GM13976 (cell line): ENCODE results near the gene TRIM71.
"Not testable (repeated sequence)": the region's sequence is repeated elsewhere in the genome, so short reads cannot be mapped to it uniquely, and the experiment has no call there.

Experiments
- DNase-seq: peaks from one replicate; pipeline ENCODE4 v3.0.0; 2012; ENCODE audit warnings: low spot score
- CTCF ChIP-seq: IDR thresholded peaks from 2 replicates; pipeline ENCODE4 v1.5.1; 2012; ENCODE audit warnings: borderline replicate concordance, mild to moderate bottlenecking; ENCODE audit not compliant: insufficient read depth; ENCODE audit errors: extremely low read depth, missing control alignments, control extremely low read depth
- in situ Hi-C: fragments of 300-500 bp; cut with MboI; formaldehyde crosslinking; loops from one replicate; pipeline ENCODE4 v1.12.0; 2022; ENCODE audit warnings: low sequenced_read_pairs, mixed read lengths, inconsistent platforms; ENCODE audit not compliant: unreplicated experiment

TRIM71 gene

GRCh38 chr3:32791833-32792232 is 26.0 kb upstream of the TRIM71 start:
- no peak for DNase-seq
- TF ChIP-seq CTCF: no peak
- in situ Hi-C loops: no loop called here

- in situ Hi-C loops: no loop called here
- no peak for TF ChIP-seq CTCF
- no peak for DNase-seq
Measured at GRCh38 chr3:32794487-32795308, 23.1 kb upstream of the TRIM71 start.

- DNase-seq, in situ Hi-C loops: not testable (repeated sequence)
Measured at GRCh38 chr3:32796384-32796950, 21.3 kb upstream of the TRIM71 start.

- no peak for DNase-seq
- in situ Hi-C loops: no loop called here
- no peak for TF ChIP-seq CTCF
Measured at GRCh38 chr3:32797776-32798175, 20.0 kb upstream of the TRIM71 start.

GRCh38 chr3:32801440-32801839 is 16.4 kb upstream of the TRIM71 start:
- in situ Hi-C loops, DNase-seq: not testable (repeated sequence)

- in situ Hi-C loops: no loop called here
Measured at GRCh38 chr3:32813180-32813579, 4.6 kb upstream of the TRIM71 start.

GRCh38 chr3:32814361-32814760 is 3.4 kb upstream of the TRIM71 start:
- no peak for TF ChIP-seq CTCF
- no peak for DNase-seq
- in situ Hi-C loops: no loop called here

More at GRCh38 chr3:32813180-32813579, 4.6 kb upstream of the TRIM71 start:
- DNase-seq: no peak
- TF ChIP-seq CTCF: no peak
